ENCODE data around the gene TNP2. TPM values are rescaled to one million over a fixed set of nuclear protein-coding genes. Genes with fewer than 3 reads are reported as not detected.

Gene TNP2
- total and polyA plus RNA-seq, 2 experiments from 2014 or later: not detected

DNA sequence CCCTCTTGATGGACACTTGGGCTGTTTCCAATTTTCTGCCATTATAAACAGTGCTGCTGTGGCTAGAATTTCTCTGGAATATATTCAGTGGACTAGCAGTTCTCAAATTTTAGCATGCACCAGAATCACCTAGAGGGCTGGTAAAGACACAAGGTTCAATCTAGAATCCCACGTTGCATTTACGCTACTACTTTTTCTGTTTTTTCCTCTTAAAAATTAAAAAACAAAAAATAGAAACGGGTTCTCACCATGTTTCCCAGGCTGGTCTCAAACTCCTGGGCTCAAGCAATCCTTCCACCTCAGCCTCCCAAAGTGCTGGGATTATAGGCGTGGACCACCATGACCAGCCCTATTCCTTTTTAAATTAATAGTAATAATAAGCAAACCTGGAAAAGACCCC is 26.5 kb upstream of the TNP2 start:
- Histone ChIP-seq H3K4me1 (ENCODE audit: insufficient read depth) (peaks cover 21% of the 10 kb centered on the region), H3F3A (replicated peaks; ENCODE audit: low read depth) (peaks cover 7% of the 10 kb centered on the region; the same call in 1 of the 2 replicates), H4K20me1 (replicated peaks; ENCODE audit: insufficient read depth) (no peaks in the 10 kb centered on the region), H3K36me3 (ENCODE audit: insufficient read depth) (no peaks in the 10 kb centered on the region), H3K4me2 (no peak overlapping the region), H3K27me3 (ENCODE audit: insufficient read depth) (no peaks in the 10 kb centered on the region), H2AFZ (peak overlapping the region; percentile 96; the same call in 1 of the 2 replicates), H3K79me2 (replicated peaks; ENCODE audit: insufficient read depth) (no peaks in the 10 kb centered on the region), H3K27ac (ENCODE audit: low read depth) (no peak overlapping the region), H3K4me3 (no peak overlapping the region), H3K9me2 (ENCODE audit: insufficient read depth) (no peaks in the 10 kb centered on the region)
- H3K4me3 Mint-ChIP-seq: no peak overlapping the region
- TF ChIP-seq CREB1 (CRISPR knock-in tag; IDR thresholded peaks at IDR 0.05; ENCODE audit: low read depth) (no peak), POLR2AphosphoS5 (IDR thresholded peaks at IDR 0.05; ENCODE audit: low read depth) (no peak), ZNF462 (CRISPR knock-in tag; IDR thresholded peaks at IDR 0.05) (no peak), EZH2 (IDR thresholded peaks at IDR 0.05; ENCODE audit: low read depth, unreplicated experiment) (no peak), JUNB (IDR thresholded peaks at IDR 0.05; ENCODE audit: unreplicated experiment) (no peak), EZH2phosphoT487 (IDR thresholded peaks at IDR 0.05; ENCODE audit: unreplicated experiment) (no peak), NANOG (IDR thresholded peaks at IDR 0.05; ENCODE audit: borderline replicate concordance) (no peak), STAT1 (IDR thresholded peaks at IDR 0.05; ENCODE audit: unreplicated experiment) (no peak), ZNF331 (CRISPR knock-in tag; IDR thresholded peaks at IDR 0.05; ENCODE audit: low read depth) (no peak), ZNF114 (CRISPR knock-in tag; IDR thresholded peaks at IDR 0.05) (no peak), REST (IDR thresholded peaks at IDR 0.05; ENCODE audit: unreplicated experiment) (no peak)
- TF ChIP-seq, protein P1, sequence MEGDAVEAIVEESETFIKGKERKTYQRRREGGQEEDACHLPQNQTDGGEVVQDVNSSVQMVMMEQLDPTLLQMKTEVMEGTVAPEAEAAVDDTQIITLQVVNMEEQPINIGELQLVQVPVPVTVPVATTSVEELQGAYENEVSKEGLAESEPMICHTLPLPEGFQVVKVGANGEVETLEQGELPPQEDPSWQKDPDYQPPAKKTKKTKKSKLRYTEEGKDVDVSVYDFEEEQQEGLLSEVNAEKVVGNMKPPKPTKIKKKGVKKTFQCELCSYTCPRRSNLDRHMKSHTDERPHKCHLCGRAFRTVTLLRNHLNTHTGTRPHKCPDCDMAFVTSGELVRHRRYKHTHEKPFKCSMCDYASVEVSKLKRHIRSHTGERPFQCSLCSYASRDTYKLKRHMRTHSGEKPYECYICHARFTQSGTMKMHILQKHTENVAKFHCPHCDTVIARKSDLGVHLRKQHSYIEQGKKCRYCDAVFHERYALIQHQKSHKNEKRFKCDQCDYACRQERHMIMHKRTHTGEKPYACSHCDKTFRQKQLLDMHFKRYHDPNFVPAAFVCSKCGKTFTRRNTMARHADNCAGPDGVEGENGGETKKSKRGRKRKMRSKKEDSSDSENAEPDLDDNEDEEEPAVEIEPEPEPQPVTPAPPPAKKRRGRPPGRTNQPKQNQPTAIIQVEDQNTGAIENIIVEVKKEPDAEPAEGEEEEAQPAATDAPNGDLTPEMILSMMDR (conservative IDR thresholded peaks at IDR 0.05; ENCODE audit: low read depth in 2 of 2): no peak
- TF ChIP-seq, protein P2, sequence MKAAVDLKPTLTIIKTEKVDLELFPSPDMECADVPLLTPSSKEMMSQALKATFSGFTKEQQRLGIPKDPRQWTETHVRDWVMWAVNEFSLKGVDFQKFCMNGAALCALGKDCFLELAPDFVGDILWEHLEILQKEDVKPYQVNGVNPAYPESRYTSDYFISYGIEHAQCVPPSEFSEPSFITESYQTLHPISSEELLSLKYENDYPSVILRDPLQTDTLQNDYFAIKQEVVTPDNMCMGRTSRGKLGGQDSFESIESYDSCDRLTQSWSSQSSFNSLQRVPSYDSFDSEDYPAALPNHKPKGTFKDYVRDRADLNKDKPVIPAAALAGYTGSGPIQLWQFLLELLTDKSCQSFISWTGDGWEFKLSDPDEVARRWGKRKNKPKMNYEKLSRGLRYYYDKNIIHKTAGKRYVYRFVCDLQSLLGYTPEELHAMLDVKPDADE (IDR thresholded peaks at IDR 0.05): no peak
- H3K9me3 Mint-ChIP-seq: no peaks in the 10 kb centered on the region
- H3K27ac Mint-ChIP-seq: no peak overlapping the region
- H3K36me3 Mint-ChIP-seq (ENCODE audit: low read depth): no peaks in the 10 kb centered on the region
- DNase-seq (ENCODE audit: low spot score) (no peak), ATAC-seq (no peak)
- H3K4me1 Mint-ChIP-seq: peaks cover 22% of the 10 kb centered on the region
- H3K27me3 Mint-ChIP-seq (ENCODE audit: insufficient read depth, low read depth, poor library complexity): peaks cover under 1% of the 10 kb centered on the region
